Activated CD8-positive, alpha-beta memory T cell treated with anti-CD3 and anti-CD28 coated beads, Interleukin-2, amount 50 U/mL, for 1 hour (primary cell): Measurements from ENCODE around the gene DOCK4.
"Not testable (repeated sequence)": the region's sequence is repeated elsewhere in the genome, so short reads cannot be mapped to it uniquely, and the experiment has no call there.

Experiments used
- DNase-seq: peaks from one replicate; pipeline ENCODE4 v3.0.0-alpha.2; 2020; ENCODE audit errors: extremely low read depth

Gene DOCK4

DNA sequence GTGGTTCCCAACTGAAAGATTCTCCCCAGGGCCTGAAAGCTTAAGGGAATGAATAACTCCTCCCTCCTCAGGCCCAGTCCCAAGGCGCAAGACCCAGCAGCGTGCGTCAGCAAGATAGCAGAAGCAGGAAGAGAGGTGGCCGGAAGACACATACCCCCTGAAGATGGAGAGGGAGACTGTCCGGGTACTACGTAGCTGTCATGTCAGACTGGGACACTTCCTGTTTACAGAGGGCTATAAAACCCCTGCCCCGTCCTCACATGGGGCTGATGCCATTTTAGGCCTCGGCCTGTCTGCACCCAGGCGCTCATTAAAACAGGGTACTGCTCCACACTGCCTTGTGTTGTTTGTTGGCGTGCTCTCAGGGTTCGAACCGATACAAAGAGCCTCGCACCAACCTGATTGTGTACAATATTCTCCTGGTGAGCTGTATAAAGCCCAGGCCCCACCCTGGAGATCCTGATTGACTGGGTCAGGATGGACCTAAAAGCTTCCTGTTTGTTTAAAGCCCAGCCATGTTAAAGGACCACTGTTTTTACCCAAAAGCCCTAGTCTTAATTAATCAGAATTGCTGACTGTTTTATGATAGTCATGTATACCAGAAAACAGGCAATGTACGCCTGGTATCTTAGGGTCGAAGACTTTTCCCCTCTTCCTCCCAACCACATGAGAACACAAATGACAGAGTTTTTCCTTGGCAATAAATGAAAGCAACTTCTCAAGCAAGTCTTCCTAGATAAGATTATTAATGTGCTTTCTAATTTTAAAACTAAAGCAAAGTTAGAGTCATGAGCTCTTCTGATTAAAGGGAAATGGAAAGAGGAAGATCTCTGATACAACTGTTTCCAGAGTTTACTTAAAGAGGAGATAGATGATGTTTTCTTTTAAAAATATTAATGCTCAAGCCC, 251.5 kb downstream of the DOCK4 start:
- no peak for DNase-seq

GRCh38 chr7:111954056-111954455, 252.1 kb downstream of the DOCK4 start:
- DNase-seq: no peak

GRCh38 chr7:111953611-111954010, 252.6 kb downstream of the DOCK4 start:
- no peak for DNase-seq

DNA sequence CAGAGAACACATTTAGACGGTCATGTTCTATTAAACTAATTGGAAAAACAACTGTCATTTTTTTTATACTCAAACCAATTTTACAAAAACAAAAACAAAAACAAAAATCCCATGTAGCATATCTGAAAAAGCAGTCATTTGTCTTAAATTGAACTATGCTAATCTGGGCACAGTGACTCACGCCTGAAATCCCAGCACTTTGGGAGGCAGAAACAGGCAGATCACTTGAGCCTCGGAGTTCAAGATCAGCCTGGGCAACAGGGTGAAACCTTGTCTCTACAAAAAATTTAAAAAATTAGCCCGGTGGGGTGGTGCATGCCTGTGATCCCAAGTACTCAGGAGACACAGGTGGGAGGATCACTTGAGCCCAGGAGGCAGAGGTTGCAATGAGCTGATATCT, 253.4 kb downstream of the DOCK4 start:
- DNase-seq: no peak

DNA sequence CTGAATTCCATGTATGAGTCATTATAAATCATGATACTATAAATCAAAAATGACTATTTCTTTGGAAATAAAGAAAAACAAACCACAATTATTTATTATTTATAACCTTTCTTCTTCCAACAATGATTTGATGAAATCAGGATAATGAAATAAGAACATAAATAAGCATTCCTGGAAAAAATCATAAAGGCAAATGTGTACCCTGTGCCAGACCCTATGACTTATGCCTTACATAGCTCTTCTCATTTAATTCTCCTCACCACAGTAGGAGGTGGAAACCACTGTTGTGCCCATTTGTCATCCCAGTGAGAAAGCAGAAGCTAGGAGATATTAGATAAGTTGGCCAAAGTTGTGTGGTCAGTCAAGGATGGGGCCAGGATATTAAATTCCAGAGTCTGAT, 255.1 kb downstream of the DOCK4 start:
- DNase-seq: no peak

DNA sequence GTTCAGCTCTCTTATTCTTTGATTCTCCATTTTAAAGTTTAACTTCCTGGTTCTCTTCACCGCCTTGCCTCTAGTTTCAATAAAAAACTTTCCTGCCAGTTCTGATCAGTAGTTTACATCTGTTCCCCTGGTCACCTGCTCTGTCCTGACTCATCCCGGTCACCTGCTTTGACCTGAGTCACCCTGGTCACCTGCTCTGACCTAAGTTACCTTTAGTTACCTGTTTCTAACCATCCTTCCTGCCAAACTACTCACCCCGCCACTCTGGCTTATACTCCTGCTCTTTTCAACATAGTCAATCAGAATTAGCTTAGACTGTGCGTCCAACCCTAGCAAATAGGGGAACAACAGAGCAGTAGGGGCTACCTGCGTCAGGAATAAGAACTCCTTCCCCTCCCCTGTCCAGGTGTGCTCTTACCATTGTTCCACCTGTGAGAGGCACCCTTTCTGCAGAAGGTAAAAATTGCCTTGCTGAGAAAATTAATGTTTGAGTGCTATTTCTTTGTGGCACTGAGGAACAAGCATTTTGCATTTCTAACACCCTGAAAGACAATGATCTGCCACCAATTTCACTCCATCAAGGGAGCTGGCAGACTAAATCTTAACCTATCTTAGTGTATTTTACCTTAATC, 263.6 kb downstream of the DOCK4 start:
- no peak for DNase-seq

DNA sequence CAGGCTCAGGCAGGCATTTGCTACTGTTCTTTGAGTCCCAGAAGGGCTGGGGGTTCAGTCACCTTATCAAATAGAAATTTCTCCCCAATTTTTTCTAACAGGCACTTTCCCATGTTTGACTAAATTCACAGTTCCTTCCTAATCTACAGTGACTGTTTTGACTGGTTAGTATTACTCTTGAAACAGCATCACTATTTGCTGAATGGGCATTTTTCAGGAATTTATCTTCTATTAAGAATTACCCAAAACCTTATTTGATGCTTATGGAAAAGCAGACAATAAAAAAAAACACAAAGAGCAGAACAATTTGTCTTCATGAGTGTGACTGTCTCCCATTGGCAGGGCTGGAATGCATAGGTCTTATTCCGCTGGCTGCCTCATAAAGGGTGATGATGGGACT, 269.0 kb downstream of the DOCK4 start:
- no peak for DNase-seq

GRCh38 chr7:111933609-111934008, 272.6 kb downstream of the DOCK4 start:
- DNase-seq: no peak

GRCh38 chr7:111931958-111932357, 274.2 kb downstream of the DOCK4 start:
- DNase-seq: no peak

- no peak for DNase-seq
Observed at GRCh38 chr7:111931016-111931517, 275.1 kb downstream of the DOCK4 start.

DNA sequence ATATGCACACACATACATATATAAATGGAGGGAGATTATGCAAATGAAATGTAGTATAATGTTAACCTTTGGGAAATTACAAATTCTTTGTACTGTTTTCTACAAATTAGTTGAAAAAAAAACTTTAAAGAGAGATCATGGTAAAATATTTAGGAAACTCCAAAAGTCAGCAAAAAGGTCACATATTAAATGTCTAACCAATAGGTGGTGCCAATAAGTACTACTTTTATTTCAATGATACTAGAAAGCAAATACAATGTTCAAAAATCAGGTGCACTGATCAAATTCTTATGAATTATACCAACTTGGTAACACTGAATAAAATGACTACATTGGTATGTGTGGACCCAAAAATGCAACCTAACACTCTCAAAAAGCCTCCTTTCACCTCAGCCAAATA, 276.9 kb downstream of the DOCK4 start:
- DNase-seq: no peak

DNA sequence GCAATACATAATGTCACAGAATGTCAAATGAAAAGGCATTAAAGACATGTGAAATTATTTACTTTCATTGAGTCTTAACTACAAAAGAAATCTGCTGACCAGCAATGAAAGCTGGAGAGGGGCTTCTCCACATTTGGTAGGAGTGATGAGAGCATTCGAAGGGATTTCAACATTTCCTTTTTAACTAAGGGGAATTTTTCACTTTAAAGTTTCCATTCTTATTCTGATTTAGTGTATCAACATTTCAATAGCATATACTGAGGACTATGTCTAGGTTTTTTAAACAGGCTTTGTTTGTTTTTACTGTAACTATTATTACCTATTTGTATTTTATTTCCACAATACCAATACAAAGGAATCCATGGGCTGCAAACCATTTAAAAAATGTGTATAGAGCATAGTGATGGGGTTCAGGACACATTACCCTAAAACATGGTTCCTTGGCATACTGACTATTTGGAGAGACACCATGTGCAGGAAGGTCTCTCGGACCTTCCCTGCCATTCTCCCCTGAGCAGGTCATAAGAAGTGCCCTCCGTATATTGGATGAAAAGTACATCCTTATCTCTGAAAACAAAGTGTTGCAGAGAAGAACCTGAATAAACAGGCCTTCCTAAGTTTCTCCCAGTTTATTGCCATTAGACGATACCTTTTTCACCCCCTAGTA, 278.7 kb downstream of the DOCK4 start:
- no peak for DNase-seq

GRCh38 chr7:111920329-111920728, 285.9 kb downstream of the DOCK4 start:
- DNase-seq: no peak

DNA sequence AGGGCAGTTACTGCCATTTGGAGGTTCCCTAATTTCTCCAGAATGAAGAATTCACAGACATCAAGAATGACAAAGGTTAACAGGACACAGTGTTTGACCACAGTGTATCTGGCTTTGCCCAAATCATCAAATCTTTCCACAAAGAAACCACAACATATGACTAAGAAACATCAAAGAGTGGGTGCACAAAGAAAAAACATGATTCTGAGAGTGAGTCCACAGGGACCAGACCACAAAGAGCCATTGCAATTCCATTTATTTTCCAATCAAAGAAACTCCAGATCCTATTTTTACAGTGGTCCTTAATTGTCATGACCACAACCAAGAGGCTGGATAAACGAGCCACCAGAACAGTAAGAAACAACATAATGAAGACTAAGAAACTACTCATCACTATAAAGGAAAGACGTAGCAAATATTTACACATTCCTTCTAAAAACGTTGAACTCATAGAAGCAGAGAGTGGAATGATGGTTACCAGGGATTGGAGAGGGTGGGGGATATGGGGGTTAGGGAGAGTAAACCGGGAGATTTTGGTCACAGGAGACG, 286.5 kb downstream of the DOCK4 start:
- no peak for DNase-seq

GRCh38 chr7:111919164-111919563, 287.0 kb downstream of the DOCK4 start:
- DNase-seq: no peak

GRCh38 chr7:111918461-111918860, 287.7 kb downstream of the DOCK4 start:
- no peak for DNase-seq

DNA sequence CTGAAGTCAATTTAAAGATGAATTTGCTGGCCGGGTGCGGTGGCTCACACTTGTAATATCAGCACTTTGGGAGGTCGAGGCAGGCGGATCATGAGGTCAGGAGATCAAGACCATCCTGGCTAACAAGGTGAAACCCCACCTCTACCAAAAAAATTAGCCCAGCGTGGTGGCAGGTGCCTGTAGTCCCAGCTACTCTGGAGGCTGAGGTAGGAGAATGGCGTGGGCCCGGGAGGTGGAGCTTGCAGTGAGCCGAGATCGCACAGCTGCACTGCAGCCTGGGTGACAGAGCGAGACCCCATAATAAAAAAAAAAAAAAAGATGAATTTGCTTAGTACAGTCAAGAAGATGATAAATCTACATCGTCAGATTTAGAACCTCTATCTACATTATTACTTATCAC, 288.8 kb downstream of the DOCK4 start:
- not testable (repeated sequence) for DNase-seq

GRCh38 chr7:111914291-111914690, 291.9 kb downstream of the DOCK4 start:
- no peak for DNase-seq

DNA sequence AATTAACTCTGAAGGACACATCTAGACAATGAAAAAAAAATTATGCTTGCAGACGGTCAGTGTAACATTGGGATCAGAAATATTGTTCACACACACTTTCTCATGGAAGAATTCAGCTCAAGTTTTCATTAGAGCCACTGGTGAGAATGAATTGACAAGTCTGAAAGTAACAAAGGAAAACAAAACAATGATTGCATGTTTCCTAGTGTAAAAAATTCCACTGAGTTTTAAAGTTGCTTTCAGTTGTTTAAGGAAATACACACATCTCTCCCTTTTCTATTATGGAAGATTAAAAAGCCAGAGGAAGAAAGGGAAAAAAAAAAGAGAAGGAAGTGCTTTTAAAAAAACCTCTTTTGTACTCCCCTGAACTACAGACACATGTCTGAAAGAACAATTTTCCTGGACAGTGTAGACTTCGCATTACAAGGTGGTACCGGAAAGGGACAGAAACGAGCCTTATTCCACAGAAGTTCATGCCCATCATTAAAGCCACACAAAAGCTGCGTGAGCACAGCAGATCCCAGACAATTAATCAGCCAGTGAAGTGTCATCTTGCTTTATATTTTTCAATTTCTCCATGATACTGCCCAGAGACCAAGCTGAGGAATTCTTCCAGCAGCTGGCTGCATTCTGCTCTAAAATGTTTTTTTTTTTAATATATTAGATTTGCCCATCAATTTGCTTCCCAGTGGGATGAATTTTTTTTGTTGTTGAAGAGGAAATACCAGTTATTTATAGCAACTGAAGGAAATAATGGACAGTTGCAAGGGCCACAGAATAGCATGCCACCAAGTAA, 294.8 kb downstream of the DOCK4 start:
- DNase-seq: no peak

DNA sequence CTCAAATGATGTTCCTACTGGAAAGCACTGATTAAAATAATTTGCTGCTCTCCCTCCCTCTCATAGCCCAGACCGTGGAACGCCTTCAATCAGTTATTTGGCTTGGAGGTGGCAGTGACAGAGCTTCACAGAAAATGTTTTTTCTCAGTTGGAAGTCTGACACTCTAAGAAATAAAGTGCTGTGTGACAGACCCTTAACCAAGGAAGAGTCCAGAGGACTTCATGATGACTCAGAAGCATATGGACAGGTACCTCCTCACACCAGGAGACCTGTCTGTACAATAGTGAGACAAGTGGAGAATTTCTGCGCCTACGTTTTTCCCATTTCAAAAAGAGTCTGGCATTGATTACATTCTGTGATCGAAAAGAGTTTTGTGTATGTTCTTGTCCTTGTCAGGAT, 295.5 kb downstream of the DOCK4 start:
- no peak for DNase-seq

DNA sequence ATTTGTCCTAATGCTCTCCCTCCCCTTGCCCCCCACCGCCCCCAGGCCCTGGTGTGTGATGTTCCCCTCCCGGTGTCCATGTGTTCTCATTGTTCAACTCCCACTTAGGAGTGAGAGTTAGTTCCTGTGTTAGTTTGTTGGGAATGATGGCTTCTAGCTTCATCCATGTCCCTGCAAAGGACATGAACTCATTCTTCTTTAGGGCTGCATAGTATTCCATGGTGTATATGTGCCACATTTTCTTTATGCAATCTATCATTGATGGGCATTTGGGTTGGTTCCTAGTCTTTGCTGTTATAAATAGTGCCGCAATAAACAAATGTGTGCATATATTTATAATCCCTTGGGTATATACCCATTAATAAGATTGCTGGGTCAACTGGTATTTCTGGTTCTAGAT, 297.5 kb downstream of the DOCK4 start:
- DNase-seq: not testable (repeated sequence)
